ENCODE data around the gene FOXC1. TPM values are rescaled to one million over a fixed set of nuclear protein-coding genes. Genes with fewer than 3 reads are reported as not detected.

Gene FOXC1
- total and polyA plus RNA-seq, 2 of the 13 experiments (the other 11 are each of a cell fraction or from before 2014, with no cell fraction given) = 0.44 to 0.55 TPM

DNA sequence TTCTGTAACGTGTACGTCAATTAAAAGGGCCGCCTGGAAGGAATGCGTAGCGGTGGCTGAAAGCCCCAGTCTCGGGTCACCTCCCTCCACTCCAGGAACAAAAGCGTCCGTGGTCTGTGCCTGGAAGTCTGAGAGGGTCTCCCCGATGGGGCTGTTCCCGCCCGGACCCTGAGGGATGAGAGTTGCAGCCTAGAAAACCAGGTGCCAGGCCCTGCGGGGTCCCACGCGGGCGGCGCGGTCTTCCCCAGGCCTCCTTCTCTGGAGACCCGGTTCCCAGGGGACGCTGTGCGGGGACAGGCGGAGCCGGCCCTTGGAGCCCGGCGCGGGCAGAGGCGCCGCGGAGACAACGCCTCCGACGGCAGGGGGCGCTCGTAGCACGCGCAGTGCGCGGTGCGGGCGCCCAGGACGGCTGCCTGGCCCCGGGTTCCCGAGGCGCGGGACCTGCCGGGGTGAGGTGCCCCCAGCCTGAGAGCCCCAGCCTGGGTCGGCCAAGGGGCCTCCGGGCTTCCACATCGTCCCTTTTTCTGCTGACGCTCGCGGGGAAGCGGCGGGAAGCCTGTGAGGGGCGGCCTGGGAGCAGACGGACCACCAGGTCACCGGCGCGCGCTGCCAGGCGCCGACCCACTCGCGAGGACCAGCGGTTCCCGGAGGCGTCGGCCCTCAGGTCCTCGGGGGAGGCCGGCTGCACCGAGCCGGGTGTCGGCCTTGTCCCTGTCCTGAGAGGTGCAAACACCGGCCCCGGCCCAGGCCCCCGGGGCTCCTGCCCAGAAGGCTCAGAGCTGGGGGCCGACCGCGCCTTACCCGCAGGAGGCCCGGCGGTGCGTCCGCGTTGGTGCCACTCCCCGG is 5.3 kb upstream of the FOXC1 start (continued):
- TF ChIP-seq HNF1A (IDR thresholded peaks at IDR 0.05; ENCODE audit: low read depth) (no peak), HNF1A (CRISPR knock-in tag; IDR thresholded peaks at IDR 0.05; ENCODE audit: borderline replicate concordance) (peak; percentile 27; the same call in 1 of the 2 replicates), ZNF33B (CRISPR knock-in tag; IDR thresholded peaks at IDR 0.05) (peak; percentile 62; the same call in 1 of the 2 replicates), ZBTB3 (CRISPR knock-in tag; IDR thresholded peaks at IDR 0.05; ENCODE audit: borderline replicate concordance, low read depth) (no peak), HDAC1 (CRISPR knock-in tag; IDR thresholded peaks at IDR 0.05) (peak; percentile 17; the same call in 1 of the 2 replicates), ZNF263 (CRISPR knock-in tag; IDR thresholded peaks at IDR 0.05) (no peak), KMT2B (CRISPR knock-in tag; IDR thresholded peaks at IDR 0.05) (0 out of 2 replicates have a peak, but pooled peaks have one; percentile 17), IKZF4 (CRISPR knock-in tag; IDR thresholded peaks at IDR 0.05; ENCODE audit: borderline replicate concordance, low read depth, not compliant biosample characterization) (peak; percentile 35), TARDBP (CRISPR knock-in tag; IDR thresholded peaks at IDR 0.05) (peak; percentile 20; the same call in 1 of the 2 replicates), ZNF788 (CRISPR knock-in tag; IDR thresholded peaks at IDR 0.05; ENCODE audit: borderline replicate concordance) (no peak; the same call in 1 of the 2 replicates), THAP8 (CRISPR knock-in tag; IDR thresholded peaks at IDR 0.05; ENCODE audit: borderline replicate concordance) (0 out of 2 replicates have a peak, but pooled peaks have one; percentile 40), ZNF224 (CRISPR knock-in tag; IDR thresholded peaks at IDR 0.05) (no peak), ZNF230 (CRISPR knock-in tag; IDR thresholded peaks at IDR 0.05) (peak; percentile 53; the same call in 1 of the 2 replicates), ZUFSP (CRISPR knock-in tag; IDR thresholded peaks at IDR 0.05; ENCODE audit: borderline replicate concordance) (no peak), ZFP91 (CRISPR knock-in tag; IDR thresholded peaks at IDR 0.05; ENCODE audit: borderline replicate concordance) (peak; percentile 68; the same call in 1 of the 2 replicates)
- TF ChIP-seq, protein P1, sequence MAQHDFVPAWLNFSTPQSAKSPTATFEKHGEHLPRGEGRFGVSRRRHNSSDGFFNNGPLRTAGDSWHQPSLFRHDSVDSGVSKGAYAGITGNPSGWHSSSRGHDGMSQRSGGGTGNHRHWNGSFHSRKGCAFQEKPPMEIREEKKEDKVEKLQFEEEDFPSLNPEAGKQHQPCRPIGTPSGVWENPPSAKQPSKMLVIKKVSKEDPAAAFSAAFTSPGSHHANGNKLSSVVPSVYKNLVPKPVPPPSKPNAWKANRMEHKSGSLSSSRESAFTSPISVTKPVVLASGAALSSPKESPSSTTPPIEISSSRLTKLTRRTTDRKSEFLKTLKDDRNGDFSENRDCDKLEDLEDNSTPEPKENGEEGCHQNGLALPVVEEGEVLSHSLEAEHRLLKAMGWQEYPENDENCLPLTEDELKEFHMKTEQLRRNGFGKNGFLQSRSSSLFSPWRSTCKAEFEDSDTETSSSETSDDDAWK (CRISPR knock-in tag; IDR thresholded peaks at IDR 0.05) = no peak
- TF ChIP-seq, protein P2, sequence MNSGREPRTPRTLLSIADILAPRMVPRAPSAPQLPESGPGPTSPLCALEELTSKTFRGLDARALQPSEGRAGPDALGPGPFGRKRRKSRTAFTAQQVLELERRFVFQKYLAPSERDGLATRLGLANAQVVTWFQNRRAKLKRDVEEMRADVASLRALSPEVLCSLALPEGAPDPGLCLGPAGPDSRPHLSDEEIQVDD (CRISPR knock-in tag; IDR thresholded peaks at IDR 0.05; ENCODE audit: borderline replicate concordance) = 0 out of 2 replicates have a peak, but pooled peaks have one; percentile 50

All from HepG2 (cell line).